Putamen (tissue), 1 donor: ENCODE measurements around the gene TST.
"Not testable (repeated sequence)": the region's sequence is repeated elsewhere in the genome, so short reads cannot be mapped to it uniquely, and the experiment has no call there.

Experiments
- DNase-seq: peaks from one replicate; pipeline ENCODE4 v3.0.0-alpha.2; 2016; ENCODE audit warnings: low spot score

Gene TST

DNA sequence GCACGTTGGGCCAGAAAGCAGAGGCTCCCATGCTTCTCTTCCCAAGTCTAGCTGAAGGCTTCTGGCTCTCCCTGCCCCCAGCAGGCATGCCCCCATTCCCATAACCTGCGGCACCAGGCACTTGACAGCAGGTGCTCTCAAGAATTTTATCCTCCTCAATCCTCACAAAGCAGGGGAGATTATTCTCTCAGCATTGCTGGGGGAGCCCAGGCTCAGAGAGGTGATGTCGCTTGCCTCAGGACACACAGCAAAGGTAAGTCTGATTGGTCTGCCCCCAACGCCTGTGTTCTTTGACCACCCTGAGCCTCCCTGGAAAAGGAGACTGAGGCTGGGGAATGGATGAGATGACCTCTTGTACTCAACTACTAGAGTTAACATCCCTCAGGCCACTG, 4.8 kb downstream of the TST start:
- no peak for DNase-seq

- DNase-seq = no peak
Observed at GRCh38 chr22:37012956-37013355, 6.3 kb downstream of the TST start.

DNA sequence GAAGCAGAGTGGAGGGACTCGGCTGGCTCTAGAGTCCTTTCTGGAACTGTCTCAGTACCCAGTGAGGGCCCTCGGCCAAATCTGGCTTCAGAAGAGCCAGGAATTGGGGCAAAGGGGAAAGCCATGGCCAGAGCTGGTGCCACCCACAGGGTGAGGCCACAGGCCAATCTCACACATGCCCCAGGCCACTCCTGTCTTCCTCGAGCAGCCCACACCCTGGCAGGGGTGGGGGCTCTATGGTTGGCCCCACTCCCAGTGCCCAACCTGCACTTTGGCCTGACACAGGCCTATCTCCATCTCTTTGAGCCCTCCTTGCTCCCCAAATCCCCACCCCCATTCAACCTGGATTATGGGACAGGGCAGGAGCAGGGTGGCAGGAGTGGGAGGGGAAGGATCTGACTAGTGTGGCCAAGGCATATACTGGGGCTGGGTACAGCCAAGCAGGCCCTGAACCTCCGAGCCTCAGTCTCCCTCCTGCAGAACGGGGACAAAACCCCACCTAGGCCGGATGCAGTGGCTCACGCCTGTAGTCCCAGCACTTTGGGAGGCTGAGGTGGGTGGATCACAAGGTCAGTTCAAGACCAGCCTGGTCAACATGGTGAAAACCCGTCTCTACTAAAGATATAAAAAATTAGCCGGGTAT, 6.9 kb downstream of the TST start:
- no peak for DNase-seq

DNA sequence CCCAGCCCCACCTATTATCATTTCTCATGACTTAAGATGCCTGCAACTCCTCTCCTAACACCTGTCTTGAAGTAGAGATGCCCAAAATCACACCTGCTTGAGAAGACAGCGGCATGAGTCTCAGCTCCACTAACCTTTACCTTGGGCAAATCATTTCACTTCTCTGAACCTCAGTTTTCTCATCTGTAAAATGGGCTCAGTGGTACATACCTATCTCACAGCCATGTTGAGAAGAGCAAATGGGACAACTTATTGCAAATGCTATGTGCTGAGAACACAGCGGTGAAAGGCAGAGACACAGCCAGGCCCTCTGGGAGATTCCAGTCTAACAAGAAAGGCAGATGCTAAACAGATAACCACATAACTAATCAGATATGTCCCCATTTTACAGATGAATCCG, 7.8 kb downstream of the TST start:
- DNase-seq = no peak

DNA sequence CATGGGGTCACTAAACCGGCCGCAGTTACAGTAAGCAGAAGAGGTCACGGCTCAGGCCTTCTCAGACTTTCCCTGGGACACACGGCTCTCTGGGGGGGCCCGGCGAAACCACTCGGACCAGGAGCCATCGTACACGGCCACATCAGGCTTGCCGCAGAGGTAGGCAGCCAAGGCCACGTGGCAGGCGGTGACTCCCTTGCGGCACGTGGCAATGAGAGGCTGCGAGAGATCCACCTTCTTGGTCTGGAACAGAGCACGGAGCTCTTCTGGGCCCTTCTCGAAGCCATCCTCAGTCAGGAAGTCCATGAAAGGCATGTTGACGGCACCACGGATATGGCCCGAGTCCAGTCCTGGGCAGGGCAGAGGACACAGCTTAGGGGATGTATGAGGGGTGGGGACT, 8.3 kb downstream of the TST start:
- DNase-seq = no peak

DNA sequence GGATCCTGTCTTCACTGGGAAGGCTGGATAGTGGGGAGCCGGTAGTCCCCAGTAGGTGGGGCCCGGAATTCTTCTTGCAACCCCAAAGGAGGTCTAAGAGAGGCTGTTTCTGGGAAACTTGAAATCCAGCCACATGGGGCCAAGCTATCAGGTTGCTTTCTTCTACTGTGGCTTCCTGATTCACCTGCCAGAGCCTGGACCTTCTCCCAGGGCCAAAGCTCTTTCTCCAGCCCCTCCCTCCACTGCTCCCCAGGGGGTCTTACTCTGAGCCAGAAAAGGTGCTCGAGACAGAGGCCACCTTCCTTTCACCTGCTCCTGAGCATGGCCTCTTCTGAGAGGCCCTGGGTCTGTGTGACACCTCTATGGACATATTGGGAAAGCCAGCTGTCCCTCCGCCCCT, 9.1 kb downstream of the TST start:
- DNase-seq = no peak

DNA sequence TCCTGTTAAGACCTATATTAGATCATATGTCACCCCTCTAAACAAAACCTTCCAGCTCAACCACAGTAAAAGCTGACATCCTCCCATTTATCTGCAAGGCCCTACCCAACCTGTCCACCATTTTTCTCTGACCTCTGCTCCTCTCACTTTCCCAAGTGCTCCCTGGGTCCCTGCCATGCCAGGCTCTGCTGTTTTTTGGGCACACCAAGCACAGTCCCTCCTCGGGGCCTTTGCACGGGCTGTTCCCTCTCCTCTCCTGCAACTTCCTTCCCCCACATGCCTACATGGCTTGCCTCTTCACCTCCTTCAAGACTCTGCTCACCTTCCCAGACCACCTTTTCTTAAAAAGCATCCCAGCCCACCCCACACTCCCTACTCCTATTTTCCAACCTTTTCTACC, 9.8 kb downstream of the TST start:
- DNase-seq = no peak

GRCh38 chr22:37008365-37008764, 10.9 kb downstream of the TST start:
- no peak for DNase-seq

- no peak for DNase-seq
Observed at GRCh38 chr22:37007651-37008050, 11.6 kb downstream of the TST start.

GRCh38 chr22:37002633-37003032, 16.6 kb downstream of the TST start:
- DNase-seq = no peak

GRCh38 chr22:37001826-37002225, 17.4 kb downstream of the TST start:
- no peak for DNase-seq

GRCh38 chr22:37000676-37001534, 18.3 kb downstream of the TST start:
- DNase-seq = no peak

DNA sequence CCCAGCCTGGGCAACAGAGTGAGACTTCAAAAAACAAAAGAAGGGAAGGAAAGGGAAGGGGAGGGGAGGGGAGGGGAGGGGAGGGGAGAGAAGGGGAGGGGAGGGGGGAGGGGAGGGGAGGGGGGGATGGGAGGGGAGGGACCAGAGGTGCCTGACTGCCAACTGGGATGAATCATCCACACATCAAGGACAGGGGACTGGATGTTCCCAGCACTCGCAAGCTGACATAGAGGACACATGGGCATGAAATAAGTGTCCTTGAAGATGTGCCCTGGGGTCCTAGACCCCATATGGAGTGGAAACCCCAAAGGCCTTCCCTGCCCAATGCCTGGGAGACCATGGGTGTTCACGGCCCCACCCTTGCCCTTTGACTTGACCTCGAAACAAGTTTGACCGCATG, 19.8 kb downstream of the TST start:
- DNase-seq = no peak

DNA sequence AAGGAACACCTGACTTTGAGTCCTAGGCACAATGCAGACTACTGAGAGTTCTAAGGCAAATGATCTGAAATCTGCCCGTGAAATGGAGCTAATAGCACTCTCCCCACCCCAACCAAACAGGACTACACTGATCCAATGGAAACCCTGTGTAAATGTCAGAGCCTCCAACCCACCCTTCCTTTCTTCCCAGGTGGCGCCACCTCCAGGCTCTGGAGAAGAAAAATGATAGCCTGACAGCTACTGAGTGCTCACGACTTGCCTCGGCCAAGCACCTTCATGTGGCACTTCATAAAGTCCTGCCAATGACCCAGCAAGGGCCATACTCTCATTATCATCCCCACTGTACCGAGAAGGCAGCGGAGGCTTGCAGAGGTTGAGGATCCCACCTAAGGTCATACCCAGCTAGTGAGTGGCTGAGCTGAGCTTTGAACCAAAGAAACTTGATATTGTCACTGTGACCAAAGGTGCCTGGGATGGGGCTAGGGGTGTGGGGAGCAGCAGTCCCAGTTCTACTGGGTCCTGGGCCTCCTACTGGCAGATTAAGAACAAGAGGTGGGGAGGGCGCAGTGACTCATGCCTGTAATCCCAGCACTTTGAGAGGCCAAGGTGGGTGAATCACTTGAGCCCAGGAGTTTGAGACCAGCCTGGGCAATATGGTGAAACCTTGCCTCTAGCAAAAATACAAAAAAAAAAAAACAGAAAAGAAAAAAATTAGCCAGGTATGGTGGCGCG, 20.5 kb downstream of the TST start:
- no peak for DNase-seq

DNA sequence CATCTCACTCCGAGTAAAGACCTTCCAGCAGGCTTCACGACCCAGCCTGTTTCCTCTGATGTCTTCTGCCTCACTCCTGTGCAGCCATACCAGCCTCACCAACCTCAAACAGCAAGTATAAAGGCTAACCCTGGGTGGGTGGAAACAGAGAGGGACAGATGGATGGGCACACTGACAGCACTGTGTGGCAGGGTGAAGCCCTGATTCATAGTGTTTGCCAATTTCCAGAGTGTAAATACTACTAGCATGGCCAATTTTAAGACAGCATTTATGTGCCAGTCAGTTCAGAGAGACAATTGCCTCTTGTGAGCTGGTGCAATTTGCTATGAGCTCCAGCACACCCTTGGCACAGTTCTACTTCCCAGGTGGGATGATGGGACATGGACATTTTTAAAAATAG, 21.5 kb downstream of the TST start:
- no peak for DNase-seq

- no peak for DNase-seq
Observed at GRCh38 chr22:36991206-36991605, 28.0 kb downstream of the TST start.

DNA sequence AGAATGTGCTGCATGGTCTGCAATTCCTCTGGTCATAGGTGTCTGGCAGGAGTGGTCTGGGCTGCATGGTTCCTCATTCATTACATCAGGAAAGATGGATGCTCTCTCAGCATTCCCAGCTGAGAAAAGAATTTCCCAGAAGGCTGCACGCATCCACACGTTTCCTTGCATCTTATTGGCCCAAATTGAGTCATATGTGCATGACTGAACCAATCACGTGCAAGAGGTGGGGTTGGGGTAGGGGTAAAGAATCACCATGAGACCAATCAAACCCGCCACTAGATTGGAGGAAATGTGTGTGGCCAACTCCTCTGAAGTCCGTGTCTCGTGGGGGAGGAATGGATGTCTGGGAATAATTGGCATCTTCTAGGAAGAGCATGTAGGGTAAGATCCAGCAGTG, 28.8 kb downstream of the TST start:
- DNase-seq = no peak

DNA sequence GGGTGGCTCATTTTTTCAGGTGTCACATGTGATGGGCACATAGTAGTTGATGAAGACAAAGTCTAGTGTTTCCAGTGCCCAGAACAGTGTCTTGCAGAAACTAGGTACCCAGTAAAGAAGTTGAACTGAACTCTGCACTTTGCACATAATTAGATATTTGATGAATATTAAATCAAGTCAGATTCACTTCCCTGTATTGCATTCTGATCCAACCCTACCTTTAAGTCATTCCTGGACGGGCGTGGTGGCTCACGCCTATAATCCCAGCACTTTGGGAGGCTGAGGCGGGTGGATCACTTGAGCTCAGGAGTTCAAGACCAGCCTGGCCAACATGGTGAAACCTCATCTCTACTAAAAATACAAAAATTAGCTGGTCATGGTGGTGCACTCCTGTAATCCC, 30.2 kb downstream of the TST start:
- not testable (repeated sequence) for DNase-seq

DNA sequence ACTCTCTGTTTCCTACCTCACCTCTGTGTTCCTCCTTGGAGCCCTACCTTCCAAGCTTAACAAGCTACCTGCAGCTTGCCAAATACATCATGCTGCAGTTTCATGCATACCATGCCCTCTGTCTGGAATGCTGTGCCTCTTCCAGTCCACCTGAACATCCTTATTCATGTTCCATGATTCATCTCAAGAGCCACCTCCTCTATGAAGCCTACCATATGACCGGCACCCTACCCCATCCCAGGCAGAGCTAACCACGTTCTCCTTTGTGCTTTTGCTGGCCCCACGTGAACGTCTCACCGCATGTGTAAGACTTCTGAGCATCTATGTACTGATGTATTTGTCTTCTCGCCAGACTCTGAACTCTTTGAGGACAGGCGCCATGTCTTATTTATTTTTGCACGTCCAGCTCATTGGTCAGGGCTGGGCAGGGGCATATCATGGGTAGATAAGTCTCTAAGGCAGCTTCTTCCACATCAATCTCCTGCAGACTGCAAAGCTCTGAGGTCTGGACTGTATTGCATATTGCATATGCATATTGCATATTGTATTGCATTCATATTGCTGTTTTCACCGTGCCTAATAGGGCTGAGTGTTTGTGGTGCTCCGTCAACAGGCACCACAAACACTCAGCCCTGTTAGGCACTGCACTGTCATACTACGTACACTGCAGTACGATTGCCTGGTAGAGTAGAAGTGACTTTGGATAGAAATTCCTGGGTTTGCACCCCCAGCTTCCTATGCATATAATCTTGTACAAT, 31.0 kb downstream of the TST start:
- no peak for DNase-seq

DNA sequence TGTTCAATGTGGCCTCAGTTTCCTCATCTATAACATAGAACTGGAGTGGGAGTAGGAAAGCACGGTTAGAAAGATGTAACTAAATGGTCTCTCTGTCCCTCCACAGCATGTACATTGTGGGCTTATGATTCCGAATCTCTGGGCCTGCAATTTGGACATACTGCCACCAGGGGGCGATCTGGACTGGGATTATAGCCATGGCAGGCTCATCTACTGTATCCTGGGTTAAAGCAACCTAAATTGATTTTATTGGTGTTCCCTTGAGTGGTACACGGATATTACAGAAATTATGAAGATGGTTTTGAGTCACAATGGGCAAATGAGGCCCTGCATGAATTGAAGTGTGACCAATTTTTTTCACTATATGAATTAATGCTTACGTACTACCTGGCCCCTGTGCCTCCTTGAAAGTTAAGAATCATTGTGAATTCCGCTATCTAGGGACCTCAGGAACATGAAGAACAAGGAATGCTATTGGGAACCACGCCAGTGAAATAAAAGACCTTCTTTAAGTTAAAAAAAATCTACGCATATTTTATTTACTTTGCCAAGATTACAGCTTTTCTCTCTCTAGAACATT, 32.9 kb downstream of the TST start:
- DNase-seq = no peak

- DNase-seq = no peak
Observed at GRCh38 chr22:36985211-36985889, 33.9 kb downstream of the TST start.
